GM13976 (cell line): ENCODE results near the gene FMO1.

Source experiments
- DNase-seq: peaks from one replicate; pipeline ENCODE4 v3.0.0; 2012; ENCODE audit warnings: low spot score
- CTCF ChIP-seq: IDR thresholded peaks from 2 replicates; pipeline ENCODE4 v1.5.1; 2012; ENCODE audit warnings: borderline replicate concordance, mild to moderate bottlenecking; ENCODE audit not compliant: insufficient read depth; ENCODE audit errors: extremely low read depth, missing control alignments, control extremely low read depth
- in situ Hi-C: fragments of 300-500 bp; cut with MboI; formaldehyde crosslinking; loops from one replicate; pipeline ENCODE4 v1.12.0; 2022; ENCODE audit warnings: low sequenced_read_pairs, mixed read lengths, inconsistent platforms; ENCODE audit not compliant: unreplicated experiment

Gene FMO1

GRCh38 chr1:171270806-171271205, 22.5 kb downstream of the FMO1 start:
- TF ChIP-seq CTCF = no peak
- in situ Hi-C loops = no loop called here
- no peak for DNase-seq

- DNase-seq = no peak
- no peak for TF ChIP-seq CTCF
- in situ Hi-C loops = no loop called here
These were observed 29.2 kb downstream of the FMO1 start for GRCh38 chr1:171277534-171277933.

DNA sequence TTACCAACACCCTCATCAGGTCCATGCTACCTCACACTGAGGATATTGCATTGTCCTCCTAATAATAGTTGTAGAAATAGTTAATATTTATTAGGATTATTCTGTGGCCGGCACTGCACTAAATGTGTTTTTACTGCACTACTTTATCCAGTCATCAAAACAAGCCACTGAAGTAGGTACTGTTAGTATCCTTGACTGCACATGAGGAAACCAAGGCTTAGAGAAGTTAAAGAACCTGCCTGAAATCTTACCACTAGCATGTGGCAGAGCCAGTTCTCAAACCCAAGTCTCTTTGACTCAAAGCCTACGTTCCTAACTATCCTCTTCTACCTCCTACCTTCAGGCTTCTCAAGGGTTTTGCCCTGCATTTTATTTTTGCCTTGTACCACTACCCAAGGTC, 30.9 kb downstream of the FMO1 start:
- in situ Hi-C loops = no loop called here
- no peak for DNase-seq
- TF ChIP-seq CTCF = no peak

GRCh38 chr1:171279678-171280077, 31.4 kb downstream of the FMO1 start:
- TF ChIP-seq CTCF = no peak
- in situ Hi-C loops = no loop called here
- no peak for DNase-seq

GRCh38 chr1:171280599-171280998, 32.3 kb downstream of the FMO1 start:
- TF ChIP-seq CTCF = no peak
- no peak for DNase-seq
- in situ Hi-C loops = no loop called here

DNA sequence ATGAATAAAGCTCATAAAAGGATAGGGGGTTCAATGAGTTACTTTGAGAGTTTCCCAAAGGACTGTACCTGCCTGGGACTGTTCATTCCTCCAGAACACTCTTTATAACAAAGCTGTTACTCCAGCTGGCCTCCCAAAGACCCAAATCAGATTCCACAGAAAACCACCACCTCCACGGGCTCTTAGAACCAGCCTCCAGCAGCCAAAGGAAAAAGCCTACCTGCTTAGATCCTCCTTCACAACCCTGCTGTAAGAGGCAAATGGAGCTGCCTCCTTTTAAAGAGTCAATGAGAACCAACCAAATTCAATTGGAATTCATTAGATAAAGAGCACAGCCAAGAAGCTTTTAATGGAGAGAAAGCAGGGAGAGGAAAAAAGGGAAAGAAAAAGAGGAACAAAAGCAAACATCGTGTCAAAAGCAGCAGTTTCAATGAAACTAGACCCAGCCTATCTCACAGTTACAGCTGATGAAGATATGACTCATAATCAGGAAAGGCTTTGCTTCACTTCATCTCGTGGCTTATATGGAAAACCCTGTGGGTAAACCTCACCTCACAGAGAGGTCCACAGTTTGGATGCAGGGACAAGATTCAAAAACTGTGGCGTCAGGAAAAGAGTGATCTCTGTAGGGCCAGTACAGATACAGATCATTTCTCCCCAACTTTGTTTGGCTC, 37.9 kb downstream of the FMO1 start:
- TF ChIP-seq CTCF = no peak
- in situ Hi-C loops = no loop called here

More for the DNA sequence above, 37.9 kb downstream of the FMO1 start:
- no peak for DNase-seq
